ENCODE results near the gene DEGS1. TPM values are rescaled to one million over a fixed set of nuclear protein-coding genes. Genes with fewer than 3 reads are reported as not detected.

Gene DEGS1
- total and polyA plus RNA-seq, 2 experiments from 2014 or later: 88.7 to 107 TPM

- Histone ChIP-seq H3K4me3 (no peak overlapping the region), H3K36me3 (replicated peaks; ENCODE audit: insufficient read depth, low read depth) (no peaks in the 10 kb centered on the region), H3K27me3 (no peaks in the 10 kb centered on the region), H3K79me2 (peaks cover 83% of the 10 kb centered on the region), H4K20me1 (ENCODE audit: insufficient read depth, poor library complexity, severe bottlenecking) (no peaks in the 10 kb centered on the region), H3K4me1 (ENCODE audit: insufficient read depth) (no peaks in the 10 kb centered on the region), H3K9me3 (ENCODE audit: low read depth) (no peaks in the 10 kb centered on the region), H3K4me2 (no peak overlapping the region), H2AFZ (no peak overlapping the region), H3K27ac (no peak overlapping the region), H3K9me2 (replicated peaks; ENCODE audit: insufficient read depth) (no peaks in the 10 kb centered on the region)
- 98% methylated on average over 2 of the region's 2 CpGs for WGBS (ENCODE audit: low lambda C conversion rate, missing lambda C conversion rate)
- no peak for DNase-seq (ENCODE audit: low spot score)
- TF ChIP-seq EZH2 (IDR thresholded peaks at IDR 0.05; ENCODE audit: borderline replicate concordance) (no peak), CTCF (IDR thresholded peaks at IDR 0.05; ENCODE audit: poor library complexity) (no peak), EZH2phosphoT487 (IDR thresholded peaks at IDR 0.05; ENCODE audit: low read depth, severe bottlenecking, unreplicated experiment) (no peak)
These were observed 5.2 kb downstream of the DEGS1 start for GRCh38 chr1:224188286-224188685.

- Histone ChIP-seq H3K4me2 (no peak overlapping the region), H3K4me3 (no peak overlapping the region), H3K27ac (no peak overlapping the region), H3K79me2 (peaks cover 76% of the 10 kb centered on the region), H3K36me3 (replicated peaks; ENCODE audit: insufficient read depth, low read depth) (no peaks in the 10 kb centered on the region), H3K9me3 (ENCODE audit: low read depth) (no peaks in the 10 kb centered on the region), H3K4me1 (ENCODE audit: insufficient read depth) (no peaks in the 10 kb centered on the region), H4K20me1 (ENCODE audit: insufficient read depth, poor library complexity, severe bottlenecking) (no peaks in the 10 kb centered on the region), H3K27me3 (no peaks in the 10 kb centered on the region), H3K9me2 (replicated peaks; ENCODE audit: insufficient read depth) (no peaks in the 10 kb centered on the region), H2AFZ (no peak overlapping the region)
- WGBS (ENCODE audit: low lambda C conversion rate, missing lambda C conversion rate): 98% methylated on average over 7 of the region's 7 CpGs
- no peak for DNase-seq (ENCODE audit: low spot score)
- TF ChIP-seq EZH2phosphoT487 (IDR thresholded peaks at IDR 0.05; ENCODE audit: low read depth, severe bottlenecking, unreplicated experiment) (no peak), CTCF (IDR thresholded peaks at IDR 0.05; ENCODE audit: poor library complexity) (no peak), EZH2 (IDR thresholded peaks at IDR 0.05; ENCODE audit: borderline replicate concordance) (no peak)
These were observed 6.5 kb downstream of the DEGS1 start for GRCh38 chr1:224189561-224189960.

GRCh38 chr1:224192082-224192788 is 9.2 kb downstream of the DEGS1 start:
- Histone ChIP-seq H3K9me2 (replicated peaks; ENCODE audit: insufficient read depth) (no peaks in the 10 kb centered on the region), H3K79me2 (peaks cover 50% of the 10 kb centered on the region), H3K4me1 (ENCODE audit: insufficient read depth) (no peaks in the 10 kb centered on the region), H3K27me3 (no peaks in the 10 kb centered on the region), H3K9me3 (ENCODE audit: low read depth) (no peaks in the 10 kb centered on the region), H3K4me2 (no peak overlapping the region), H3K36me3 (replicated peaks; ENCODE audit: insufficient read depth, low read depth) (no peaks in the 10 kb centered on the region), H2AFZ (no peak overlapping the region), H4K20me1 (ENCODE audit: insufficient read depth, poor library complexity, severe bottlenecking) (no peaks in the 10 kb centered on the region), H3K27ac (no peak overlapping the region), H3K4me3 (no peak overlapping the region)
- TF ChIP-seq EZH2phosphoT487 (IDR thresholded peaks at IDR 0.05; ENCODE audit: low read depth, severe bottlenecking, unreplicated experiment) (no peak), CTCF (IDR thresholded peaks at IDR 0.05; ENCODE audit: poor library complexity) (no peak), EZH2 (IDR thresholded peaks at IDR 0.05; ENCODE audit: borderline replicate concordance) (no peak)
- no peak for DNase-seq (ENCODE audit: low spot score)
- WGBS (ENCODE audit: low lambda C conversion rate, missing lambda C conversion rate): 85% methylated on average over 5 of the region's 5 CpGs

All from hepatocyte (in vitro differentiated cells).